Endothelial cell of umbilical vein (primary cell): Measurements from ENCODE around the gene HSPB6. TPM values are rescaled to one million over a fixed set of nuclear protein-coding genes. Genes with fewer than 3 reads are reported as not detected.

ENCODE experiments used
- BruUV-seq: library from RNA; stranded (reverse); fragments of 400-500 nt; replicated peaks from 2 replicates; lab custom pipeline; 2021; lab: Mats Ljungman, UMichigan
- CTCF ChIA-PET: fragments of 300-600, 350-600 bp; sonication (Branson Sonifier 250); formaldehyde crosslinking; loops from one replicate; lab custom pipeline; 2021; ENCODE audit warnings: antibody characterized with exemption, inconsistent platforms; lab: Charles Lee
- POLR2A ChIA-PET: fragments of 300-600, 350-600 bp; sonication (Branson Sonifier 250); formaldehyde crosslinking; loops from one replicate; lab custom pipeline; 2021; ENCODE audit warnings: antibody characterized with exemption, inconsistent platforms; lab: Charles Lee
- DNase-seq: peaks from one replicate; pipeline ENCODE4 v3.0.0-alpha.2; 2011; ENCODE audit warnings: low read depth, low spot score
- FAIRE-seq: peaks from 2 replicates; lab custom pipeline; 2011; peaks lifted over from hg19 to GRCh38; lab: Jason Lieb, UNC
- H2AFZ ChIP-seq: 2 replicates; pipeline ENCODE4 v1.6.0; 2012; ENCODE audit warnings: low read depth, low read length, control low read depth, inconsistent platforms
- H3K27ac ChIP-seq: 2 replicates; pipeline ENCODE4 v1.5.1; 2011; ENCODE audit warnings: low read depth, mild to moderate bottlenecking, control low read depth, low read length, moderate library complexity; ENCODE audit not compliant: insufficient read depth
- H3K27me3 ChIP-seq, 2 experiments: 2 replicates each; pipeline versions ENCODE4 v1.6.0 to v1.6.1; 2011; ENCODE audit warnings: low read length in 2 of 2, mixed read lengths in 1 of 2; ENCODE audit not compliant: control insufficient read depth in 2 of 2, insufficient read depth in 2 of 2
- H3K36me3 ChIP-seq, 2 experiments: 2 replicates in 1 of 2; 3 replicates in 1 of 2; pipeline ENCODE4 v1.5.1; 2011; ENCODE audit warnings: low read length in 2 of 2, mild to moderate bottlenecking in 1 of 2, moderate library complexity in 1 of 2; ENCODE audit not compliant: control insufficient read depth in 2 of 2, insufficient read depth in 2 of 2; ENCODE audit errors: extremely low read depth in 1 of 2
- H3K4me1 ChIP-seq: 3 replicates; pipeline ENCODE4 v1.5.1; 2011; ENCODE audit warnings: mild to moderate bottlenecking, low read length; ENCODE audit not compliant: control insufficient read depth, insufficient read depth; ENCODE audit errors: extremely low read depth
- H3K4me2 ChIP-seq: 2 replicates; pipeline ENCODE4 v1.6.1; 2011; ENCODE audit warnings: low read length, control low read depth, mixed read lengths; ENCODE audit not compliant: insufficient read depth
- H3K4me3 ChIP-seq, 3 experiments: fragments of 200-600 bp in 1 of 3; sonication (generic), shearing (Covaris generic) in 1 of 3; replicated peaks in 1 of 3; 2 replicates each; pipeline ENCODE4 v1.5.1; 2011 to 2016; ENCODE audit warnings: control low read depth in 3 of 3, low read length in 3 of 3, mild to moderate bottlenecking in 2 of 3, inconsistent platforms in 1 of 3, low read depth in 1 of 3, moderate library complexity in 1 of 3; ENCODE audit not compliant: insufficient read depth in 1 of 3
- H3K79me2 ChIP-seq: 2 replicates; pipeline ENCODE4 v1.6.0; 2012; ENCODE audit warnings: low read length, inconsistent platforms; ENCODE audit not compliant: control insufficient read depth, insufficient read depth
- H3K9ac ChIP-seq: replicated peaks from 2 replicates; pipeline ENCODE3; 2011; ENCODE audit warnings: low read length, control low read depth; ENCODE audit not compliant: insufficient read depth; ENCODE audit errors: extremely low read depth
- H3K9me1 ChIP-seq: replicated peaks from 3 replicates; pipeline ENCODE4 v1.6.0; 2011; ENCODE audit warnings: mild to moderate bottlenecking, low read length; ENCODE audit not compliant: control insufficient read depth, insufficient read depth; ENCODE audit errors: extremely low read depth
- H3K9me3 ChIP-seq: replicated peaks from 2 replicates; pipeline ENCODE4 v1.5.1; 2012; ENCODE audit warnings: low read length, inconsistent platforms; ENCODE audit not compliant: control insufficient read depth, insufficient read depth
- H4K20me1 ChIP-seq: replicated peaks from 2 replicates; pipeline ENCODE3; 2011; ENCODE audit warnings: mild to moderate bottlenecking, low read length; ENCODE audit not compliant: control insufficient read depth, insufficient read depth; ENCODE audit errors: extremely low read depth
- EZH2 ChIP-seq: IDR thresholded peaks from 2 replicates; pipeline ENCODE4 v1.6.1; 2012; ENCODE audit warnings: borderline replicate concordance, low read depth, mild to moderate bottlenecking, moderate library complexity, low read length, inconsistent platforms; ENCODE audit not compliant: severe bottlenecking
- FOS ChIP-seq: IDR thresholded peaks from 2 replicates; pipeline ENCODE4 v1.6.1; 2011; ENCODE audit warnings: mild to moderate bottlenecking, low read length, moderate library complexity, borderline replicate concordance; ENCODE audit not compliant: insufficient read depth
- GATA2 ChIP-seq: IDR thresholded peaks from 2 replicates; pipeline ENCODE4 v1.7.0; 2011; ENCODE audit warnings: low read depth, mild to moderate bottlenecking, moderate library complexity, mixed read lengths, low read length; ENCODE audit not compliant: insufficient read length, insufficient read depth
- JUN ChIP-seq: IDR thresholded peaks from 2 replicates; pipeline ENCODE4 v1.6.1; 2011; ENCODE audit warnings: borderline replicate concordance, low read depth; ENCODE audit not compliant: insufficient read length, insufficient read depth
- MYC ChIP-seq: IDR thresholded peaks from one replicate; pipeline ENCODE4 v1.6.1; 2011; ENCODE audit warnings: mild to moderate bottlenecking, low read depth, low read length
- POLR2A ChIP-seq: IDR thresholded peaks from 2 replicates; pipeline ENCODE4 v1.6.1; 2012; ENCODE audit warnings: low read depth, mild to moderate bottlenecking, control low read depth, low read length
- POLR2AphosphoS5 ChIP-seq: IDR thresholded peaks from 2 replicates; pipeline ENCODE4 v1.6.1; 2012; ENCODE audit warnings: low read depth, mild to moderate bottlenecking, control low read depth, low read length, moderate library complexity; ENCODE audit not compliant: insufficient read depth
- dilution Hi-C: fragments of 300-500 bp; cut with MboI; formaldehyde crosslinking; loops from one replicate; pipeline ENCODE4 v1.15.0; 2019; ENCODE audit warnings: low sequenced_read_pairs; ENCODE audit not compliant: extremely low pct_ligation_motif_present
- intact Hi-C: fragments of 100-400 bp; cut with micrococcal nuclease; formaldehyde crosslinking; loops from one replicate; pipeline ENCODE4 v1.10.0; 2022
- polyA plus RNA-seq, 4 experiments: library from polyadenylated mRNA; depleted of rRNA in 3 of 4; stranded (reverse) in 3 of 4; unstranded in 1 of 4; fragments of >200 nt; gene quantifications; 2 replicates each; pipeline versions ENCODE4 v1.2.1 to v1.2.3, GENCODE V29; 2011 to 2012; ENCODE audit warnings: missing spikeins in 1 of 4
- total RNA-seq: library from RNA; stranded (reverse); gene quantifications from 2 replicates; pipeline ENCODE4 v1.2.3, GENCODE V29; 2021
- TF ChIP-seq, protein P1 (sequence below), 2 donors: IDR thresholded peaks; 1 replicate in 1 of 2; 2 replicates in 1 of 2; pipeline ENCODE4 v1.5.1; 2011; ENCODE audit warnings: low read length in 2 of 2, mild to moderate bottlenecking in 2 of 2, moderate library complexity in 2 of 2, control low read depth in 1 of 2, inconsistent platforms in 1 of 2, low read depth in 1 of 2; ENCODE audit not compliant: insufficient read depth in 1 of 2; ENCODE audit errors: extremely low read depth in 1 of 2
- TF ChIP-seq, protein P2 (sequence below): IDR thresholded peaks from 2 replicates; pipeline ENCODE4 v1.6.1; 2011; ENCODE audit not compliant: insufficient read depth, insufficient read length

Gene HSPB6
- total and polyA plus RNA-seq, 2 donors (not counting 3 experiments of a cell fraction or from before 2014, with no cell fraction given): 3.4 to 6.2 TPM

DNA sequence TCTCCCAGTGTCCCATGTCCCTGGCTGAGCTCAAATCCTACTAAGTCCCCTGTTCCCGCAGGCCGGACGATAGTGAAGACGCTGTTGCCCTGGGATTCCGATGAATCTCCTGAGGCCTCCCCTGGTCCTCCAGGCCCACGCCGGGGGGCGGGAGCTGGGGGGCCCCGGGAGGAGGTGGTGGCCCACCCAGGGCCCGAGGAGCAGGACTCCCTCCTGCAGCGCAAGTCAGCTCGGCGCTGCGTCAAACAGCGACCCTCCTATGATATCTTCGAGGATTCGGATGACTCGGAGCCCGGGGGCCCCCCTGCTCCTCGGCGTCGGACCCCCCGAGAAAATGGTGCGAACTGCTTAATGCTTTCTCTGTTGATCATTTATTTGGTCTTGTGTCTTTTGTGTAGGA is 33.2 kb downstream of the HSPB6 start:
- FAIRE-seq (no peak), DNase-seq (no peak)
- peaks cover 26 to 69% of the 10 kb centered on the region in 2 experiments for H3K36me3 ChIP-seq
- no peak overlapping the region for H3K9ac ChIP-seq
- no peaks in the 10 kb centered on the region for H3K9me1 ChIP-seq
- H3K27ac ChIP-seq: no peak overlapping the region
- H3K4me1 ChIP-seq: peaks cover 6% of the 10 kb centered on the region
- intact Hi-C loops: no loop called here
- ChIA-PET POLR2A (no interaction called here), CTCF (no interaction called here)
- TF ChIP-seq GATA2 (no peak), POLR2AphosphoS5 (no peak), MYC (no peak), POLR2A (no peak), EZH2 (no peak), JUN (no peak), FOS (no peak)
- TF ChIP-seq, protein P1, sequence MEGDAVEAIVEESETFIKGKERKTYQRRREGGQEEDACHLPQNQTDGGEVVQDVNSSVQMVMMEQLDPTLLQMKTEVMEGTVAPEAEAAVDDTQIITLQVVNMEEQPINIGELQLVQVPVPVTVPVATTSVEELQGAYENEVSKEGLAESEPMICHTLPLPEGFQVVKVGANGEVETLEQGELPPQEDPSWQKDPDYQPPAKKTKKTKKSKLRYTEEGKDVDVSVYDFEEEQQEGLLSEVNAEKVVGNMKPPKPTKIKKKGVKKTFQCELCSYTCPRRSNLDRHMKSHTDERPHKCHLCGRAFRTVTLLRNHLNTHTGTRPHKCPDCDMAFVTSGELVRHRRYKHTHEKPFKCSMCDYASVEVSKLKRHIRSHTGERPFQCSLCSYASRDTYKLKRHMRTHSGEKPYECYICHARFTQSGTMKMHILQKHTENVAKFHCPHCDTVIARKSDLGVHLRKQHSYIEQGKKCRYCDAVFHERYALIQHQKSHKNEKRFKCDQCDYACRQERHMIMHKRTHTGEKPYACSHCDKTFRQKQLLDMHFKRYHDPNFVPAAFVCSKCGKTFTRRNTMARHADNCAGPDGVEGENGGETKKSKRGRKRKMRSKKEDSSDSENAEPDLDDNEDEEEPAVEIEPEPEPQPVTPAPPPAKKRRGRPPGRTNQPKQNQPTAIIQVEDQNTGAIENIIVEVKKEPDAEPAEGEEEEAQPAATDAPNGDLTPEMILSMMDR (IDR thresholded peaks at IDR 0.05; ENCODE audit: extremely low read depth in 1 of 2, insufficient read depth in 1 of 2, low read depth in 1 of 2, low read length in 2 of 2): no peak
- TF ChIP-seq, protein P2, sequence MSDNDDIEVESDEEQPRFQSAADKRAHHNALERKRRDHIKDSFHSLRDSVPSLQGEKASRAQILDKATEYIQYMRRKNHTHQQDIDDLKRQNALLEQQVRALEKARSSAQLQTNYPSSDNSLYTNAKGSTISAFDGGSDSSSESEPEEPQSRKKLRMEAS: no peak
- H3K4me2 ChIP-seq: no peak overlapping the region
- no peak overlapping the region for H2AFZ ChIP-seq
- no peaks in the 10 kb centered on the region for H4K20me1 ChIP-seq
- dilution Hi-C loops: no loop called here
- no peaks in the 10 kb centered on the region for H3K27me3 ChIP-seq
- H3K4me3 ChIP-seq: no peak overlapping the region
- H3K9me3 ChIP-seq: no peaks in the 10 kb centered on the region
- BruUV-seq: no TSS peak
- peaks cover 24% of the 10 kb centered on the region for H3K79me2 ChIP-seq
